Activated effector memory CD4-positive, alpha-beta T cell treated with Interleukin-2 at 50 U/mL for 16 hours (primary cell): ENCODE data around the gene ACTG1.

Experiments used
- DNase-seq: peaks from one replicate; pipeline ENCODE4 v3.0.0-alpha.2; 2020

The ACTG1 gene

GRCh38 chr17:81515530-81516041 lies 3.0 kb upstream of the ACTG1 start:
- DNase-seq, result no peak

- peak; percentile 61 for DNase-seq
Measured at GRCh38 chr17:81514739-81515529, 2.3 kb upstream of the ACTG1 start.

DNA sequence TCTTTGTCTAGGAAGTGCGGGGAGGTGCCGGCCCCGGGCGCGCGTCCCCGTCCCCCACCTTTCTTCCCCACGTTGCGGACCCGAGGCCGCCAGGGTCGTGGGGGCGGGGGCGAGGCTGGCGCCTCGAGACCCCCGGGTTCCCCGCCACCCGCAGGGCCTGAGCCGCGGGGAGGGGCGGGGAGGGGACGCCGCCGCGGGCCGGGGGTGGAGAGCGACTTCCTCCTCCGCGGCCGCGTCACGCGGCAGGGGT lies 1.8 kb upstream of the ACTG1 start:
- no peak for DNase-seq

DNA sequence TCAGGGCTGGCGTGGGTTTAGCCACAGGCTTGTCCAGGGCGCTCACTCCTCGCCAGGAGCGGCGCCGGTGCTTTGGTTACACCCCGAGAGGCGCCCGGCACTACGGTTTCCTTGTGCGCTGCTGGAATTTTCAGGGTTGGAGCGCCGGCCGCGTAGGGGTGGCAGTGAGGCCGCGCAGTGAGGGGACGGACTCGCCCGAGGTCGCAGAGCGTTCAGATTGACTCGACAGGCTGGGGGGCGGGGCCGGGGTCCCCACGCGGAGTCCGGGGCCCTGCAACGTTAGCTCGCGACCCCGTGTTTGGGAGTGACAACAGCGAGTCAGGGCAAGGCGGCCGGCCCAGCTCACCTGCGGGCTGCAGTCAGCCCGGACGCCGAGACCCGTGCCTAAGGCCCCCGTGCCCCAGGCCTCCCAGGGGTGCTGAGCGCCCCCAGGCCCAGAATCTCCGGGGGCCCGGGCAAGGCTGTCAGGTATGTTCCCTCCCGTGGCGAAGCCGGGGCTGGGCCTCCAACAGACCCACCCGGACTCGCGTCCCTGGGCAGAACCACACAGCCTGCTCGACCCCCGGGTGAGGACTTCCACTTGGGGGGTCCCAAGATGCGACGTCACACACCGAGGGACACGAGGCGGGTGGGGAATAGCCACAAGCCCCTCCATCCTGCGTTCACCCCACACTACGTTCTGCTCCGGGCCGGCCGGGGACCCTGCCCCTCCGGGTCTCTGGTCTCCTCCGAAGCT lies 1.3 kb upstream of the ACTG1 start:
- peak; percentile 27 for DNase-seq

DNA sequence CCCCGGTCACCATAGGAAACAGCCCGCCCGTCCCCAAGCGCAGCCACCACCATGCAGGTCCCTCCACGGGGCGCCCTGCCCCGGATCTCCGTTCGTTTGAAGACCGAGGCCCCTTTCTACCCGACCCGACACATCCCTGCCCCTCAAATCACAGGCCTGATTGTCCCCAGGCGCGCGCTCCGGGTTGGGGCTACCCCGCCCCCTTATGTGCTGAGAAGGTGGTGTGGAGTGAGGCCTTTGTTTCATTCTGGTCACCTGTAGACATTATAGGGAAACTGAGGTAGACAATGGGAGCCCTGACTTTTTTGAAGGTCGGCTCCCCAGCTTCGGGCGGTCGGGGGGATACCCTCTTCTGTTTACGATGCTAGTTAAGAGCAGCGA lies 763 bp upstream of the ACTG1 start:
- peak; percentile 45 for DNase-seq

GRCh38 chr17:81511804-81512561 lies 616 bp downstream of the ACTG1 start:
- peak; percentile 25 for DNase-seq

- DNase-seq, result no peak
Measured at GRCh38 chr17:81511554-81511803, 1.1 kb downstream of the ACTG1 start.

GRCh38 chr17:81510785-81511553 lies 1.6 kb downstream of the ACTG1 start:
- peak; percentile 32 for DNase-seq

DNA sequence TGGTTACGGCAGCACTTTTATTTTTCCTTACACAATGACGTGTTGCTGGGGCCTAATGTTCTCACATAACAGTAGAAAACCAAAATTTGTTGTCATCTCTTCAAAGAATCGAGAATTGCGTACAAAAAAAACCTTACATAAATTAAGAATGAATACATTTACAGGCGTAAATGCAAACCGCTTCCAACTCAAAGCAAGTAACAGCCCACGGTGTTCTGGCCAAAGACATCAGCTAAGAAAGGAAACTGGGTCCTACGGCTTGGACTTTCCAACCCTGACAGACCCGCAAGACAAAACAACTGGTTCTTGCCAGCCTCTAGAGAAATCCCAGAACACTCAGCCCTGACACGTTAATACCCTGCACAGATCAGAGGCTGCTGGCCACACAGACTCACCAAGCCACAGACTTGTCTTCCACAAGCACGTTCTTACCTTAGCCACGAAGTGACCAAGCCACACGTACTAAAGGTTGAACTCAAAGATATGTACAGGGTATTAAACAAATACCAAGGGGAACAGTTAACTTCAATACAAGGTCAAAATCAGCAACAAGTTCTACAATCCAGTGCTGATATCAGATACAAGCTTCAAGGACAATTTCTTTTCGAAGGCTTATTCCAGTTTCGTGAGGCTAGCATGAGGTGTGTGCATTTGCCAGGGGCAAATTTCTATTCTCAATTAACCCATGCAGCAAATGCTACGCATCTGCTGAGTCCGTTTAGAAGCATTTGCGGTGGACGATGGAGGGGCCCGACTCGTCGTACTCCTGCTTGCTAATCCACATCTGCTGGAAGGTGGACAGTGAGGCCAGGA lies 2.4 kb downstream of the ACTG1 start:
- no peak for DNase-seq

GRCh38 chr17:81509207-81509971 lies 3.2 kb downstream of the ACTG1 start:
- DNase-seq, result no peak

- DNase-seq, result no peak
Measured at GRCh38 chr17:81508639-81509206, 3.9 kb downstream of the ACTG1 start.

DNA sequence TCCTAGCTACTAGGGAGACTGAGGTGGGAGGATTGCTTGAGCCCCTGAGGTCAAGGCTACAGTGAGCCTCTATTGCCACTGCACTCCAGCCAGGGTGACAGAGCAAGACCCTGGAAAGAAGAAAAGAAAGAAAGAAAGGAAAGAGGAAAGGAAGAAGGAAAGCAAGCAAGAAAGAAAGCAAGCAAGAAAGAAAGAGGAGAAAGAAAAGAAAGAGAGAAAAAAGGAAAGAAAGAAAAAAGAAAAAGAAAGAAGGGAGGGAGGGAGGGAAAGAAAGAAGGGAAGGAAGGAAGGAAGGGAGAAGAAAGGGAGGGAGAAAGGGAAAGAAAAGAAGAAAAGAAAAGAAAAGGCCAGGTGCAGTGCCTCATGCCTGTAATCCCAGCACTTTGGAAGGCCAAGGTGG lies 9.0 kb downstream of the ACTG1 start:
- no peak for DNase-seq

DNA sequence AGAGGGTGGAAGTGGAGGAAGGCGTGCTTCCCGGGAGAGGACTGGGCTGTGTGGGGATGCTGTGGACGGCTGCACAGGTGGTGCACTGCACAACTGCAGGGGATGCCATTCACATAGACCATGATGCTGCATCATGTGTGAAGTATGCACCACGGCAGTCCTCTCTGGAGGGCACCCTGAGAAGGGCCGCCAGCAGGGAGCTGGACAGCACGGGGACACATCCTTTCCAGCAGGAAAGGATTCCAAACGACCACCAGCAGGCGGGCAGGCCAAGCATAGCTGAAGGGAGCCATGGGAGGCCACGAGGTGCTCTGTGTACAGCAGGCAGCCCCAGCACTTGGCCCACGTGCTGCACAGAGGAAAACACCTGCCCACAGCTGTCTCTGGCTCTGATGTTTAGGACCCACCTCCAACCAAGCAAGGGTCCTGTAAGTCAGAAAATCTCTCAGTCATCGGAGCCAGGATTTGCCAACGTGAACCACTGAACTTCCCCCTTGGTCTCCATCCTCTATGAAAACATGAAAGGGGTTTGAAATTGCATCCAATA lies 10.1 kb downstream of the ACTG1 start:
- DNase-seq, result no peak

DNA sequence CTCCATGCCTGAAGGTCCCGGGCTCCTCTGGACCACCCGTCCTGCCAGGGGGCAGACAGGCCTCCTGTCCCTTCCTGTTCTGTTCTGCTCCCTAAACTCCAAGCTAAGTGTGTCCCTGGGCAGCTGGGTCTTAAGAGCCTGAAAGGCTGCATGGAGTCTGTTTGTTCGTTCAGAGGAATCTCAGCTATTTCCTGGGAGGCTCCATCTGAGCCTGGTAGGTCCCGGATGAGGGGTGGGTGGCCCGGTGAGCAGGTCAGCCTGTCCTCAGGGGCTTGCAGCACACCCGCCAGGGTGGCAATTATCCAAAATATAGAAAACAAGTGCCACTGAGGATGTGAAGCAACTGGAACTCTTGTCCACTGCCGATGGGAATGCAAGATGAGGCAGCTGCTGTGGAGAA lies 12.6 kb downstream of the ACTG1 start:
- no peak for DNase-seq

GRCh38 chr17:81499601-81499970 lies 13.0 kb downstream of the ACTG1 start:
- DNase-seq, result no peak

DNA sequence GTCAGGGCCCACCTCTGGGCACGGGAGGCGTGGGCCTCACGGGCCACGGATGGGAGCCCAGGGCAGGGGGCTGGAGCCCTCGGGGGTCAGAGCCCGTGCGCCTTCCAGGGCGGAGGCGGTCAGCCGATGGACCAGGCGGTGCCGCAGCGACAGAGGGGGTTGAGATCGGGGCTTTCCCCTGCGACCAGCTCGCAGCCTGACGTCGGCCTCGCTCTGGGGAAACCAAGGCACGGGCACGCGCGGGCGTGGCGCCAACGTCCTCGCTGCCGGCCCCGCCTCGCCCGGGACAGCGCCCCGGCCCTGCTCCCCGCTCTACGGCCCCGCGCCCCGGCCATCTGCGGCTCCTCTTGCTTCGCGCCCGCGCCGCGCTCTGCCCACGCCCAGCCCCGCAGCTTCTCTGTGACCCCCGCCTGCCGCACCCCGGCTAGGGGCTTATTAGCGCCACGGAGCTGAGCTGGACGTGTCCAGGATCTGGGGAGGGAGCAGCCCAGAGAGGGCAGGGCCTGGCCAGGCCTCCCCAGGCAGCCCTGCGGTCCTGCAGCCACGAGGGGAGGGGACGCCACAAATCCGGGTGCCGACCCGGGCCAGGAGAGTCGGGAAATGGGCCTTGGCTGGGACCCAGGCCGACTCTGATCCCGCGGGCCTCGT lies 13.5 kb downstream of the ACTG1 start:
- DNase-seq, result no peak

GRCh38 chr17:81494626-81495377 lies 17.8 kb downstream of the ACTG1 start:
- DNase-seq, result no peak

DNA sequence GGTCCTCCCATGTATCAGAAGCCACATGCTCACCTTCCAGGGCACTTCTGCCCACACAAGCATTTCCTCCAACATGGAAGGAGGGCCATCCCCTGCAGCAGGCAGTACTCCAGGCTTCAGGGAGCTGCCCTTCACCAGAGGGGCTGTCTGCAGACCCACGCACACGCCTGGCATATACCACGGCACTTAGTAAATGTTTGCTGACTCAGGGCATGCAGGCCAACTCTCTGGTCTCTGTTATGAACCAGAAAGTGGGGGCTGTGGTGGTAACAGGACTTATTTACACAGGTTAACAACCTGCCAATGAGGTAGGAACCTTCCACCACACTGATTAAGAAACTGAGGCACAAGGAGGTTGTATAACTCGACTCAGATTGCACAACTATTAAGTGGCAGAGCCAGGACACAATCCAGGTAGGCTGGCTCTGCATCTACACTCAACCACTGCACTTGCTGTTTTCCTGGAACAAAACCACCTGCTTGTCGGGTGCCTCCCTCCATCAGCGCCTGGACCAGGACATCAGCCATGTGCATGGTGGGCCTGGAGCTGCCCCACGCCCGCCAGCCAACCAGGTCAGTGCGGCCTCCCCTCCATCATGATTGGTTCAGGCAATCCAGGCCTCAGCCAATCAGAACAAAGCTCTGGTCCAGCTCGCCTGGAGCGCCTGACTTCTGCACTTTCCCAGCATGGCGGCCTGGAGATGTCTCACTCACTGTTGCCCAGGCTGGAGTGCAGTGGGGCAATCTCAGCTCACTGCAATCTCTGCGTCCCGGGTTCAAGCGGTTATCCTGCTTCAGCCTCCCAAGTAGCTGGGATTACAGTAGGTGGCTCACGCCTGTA lies 19.2 kb downstream of the ACTG1 start:
- no peak for DNase-seq

- DNase-seq, result no peak
Measured at GRCh38 chr17:81492706-81493105, 19.9 kb downstream of the ACTG1 start.
